Measurements from ENCODE around the gene MRPS34.

The MRPS34 gene

DNA sequence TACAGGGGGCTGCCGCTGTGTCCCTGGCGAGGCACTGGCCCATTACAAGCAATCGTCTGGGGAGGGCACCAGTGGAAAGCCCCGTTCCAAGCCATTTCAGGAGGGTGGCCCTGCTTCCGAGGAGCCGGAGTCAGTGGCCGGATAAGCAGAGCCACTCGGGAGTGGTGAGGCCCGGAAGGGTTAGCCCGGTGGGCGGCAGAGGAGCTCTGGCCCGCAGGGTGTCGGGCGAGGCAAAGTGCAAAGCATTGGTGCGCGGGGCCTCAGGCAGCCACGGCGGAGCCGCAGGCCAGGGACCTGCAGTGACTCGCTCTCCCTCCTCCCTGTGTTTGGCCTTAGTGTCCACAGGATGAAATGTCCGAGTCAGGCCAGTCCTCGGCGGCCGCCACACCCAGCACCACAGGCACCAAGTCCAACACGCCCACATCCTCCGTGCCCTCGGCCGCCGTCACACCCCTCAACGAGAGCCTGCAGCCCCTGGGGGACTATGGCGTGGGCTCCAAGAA, 26.2 kb downstream of the MRPS34 start:
- no peak for DNase-seq

- no peak for DNase-seq
These were observed 26.8 kb downstream of the MRPS34 start for GRCh38 chr16:1745900-1746692.

DNA sequence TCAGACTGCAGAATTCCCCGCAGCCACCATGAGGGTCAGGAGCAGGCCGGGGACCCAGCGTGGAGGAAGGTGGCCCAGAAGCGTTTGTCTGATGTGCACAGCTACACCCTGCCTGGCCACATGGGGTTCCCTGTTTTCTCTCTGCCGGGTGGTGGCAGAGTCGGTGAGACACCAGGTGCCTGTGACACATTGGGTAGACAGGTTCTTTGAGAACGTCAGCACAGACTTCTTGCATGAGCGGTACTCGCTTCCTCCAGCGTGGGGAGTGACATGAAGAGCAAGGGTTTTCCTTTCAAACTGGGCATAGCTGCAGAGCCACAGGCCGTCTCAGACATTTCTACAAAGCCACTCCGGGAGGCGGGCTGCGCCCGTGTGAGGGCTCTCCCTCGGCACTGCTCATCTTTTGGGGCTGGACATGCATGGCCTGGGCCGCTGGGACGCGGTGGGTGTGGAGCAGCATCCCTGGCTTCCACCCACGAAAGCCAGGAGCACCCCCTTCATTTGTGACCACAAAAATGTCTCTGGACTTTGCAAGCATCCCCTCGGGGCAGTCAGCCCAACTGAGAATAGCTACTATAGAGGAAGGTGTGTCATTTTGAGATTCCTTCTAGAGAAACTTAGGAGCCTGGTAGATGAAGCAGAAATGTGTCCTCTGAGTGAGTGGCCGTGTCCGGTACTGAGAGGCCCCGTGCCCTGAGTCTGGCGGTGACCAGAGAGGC, 27.6 kb downstream of the MRPS34 start:
- DNase-seq, result no peak

DNA sequence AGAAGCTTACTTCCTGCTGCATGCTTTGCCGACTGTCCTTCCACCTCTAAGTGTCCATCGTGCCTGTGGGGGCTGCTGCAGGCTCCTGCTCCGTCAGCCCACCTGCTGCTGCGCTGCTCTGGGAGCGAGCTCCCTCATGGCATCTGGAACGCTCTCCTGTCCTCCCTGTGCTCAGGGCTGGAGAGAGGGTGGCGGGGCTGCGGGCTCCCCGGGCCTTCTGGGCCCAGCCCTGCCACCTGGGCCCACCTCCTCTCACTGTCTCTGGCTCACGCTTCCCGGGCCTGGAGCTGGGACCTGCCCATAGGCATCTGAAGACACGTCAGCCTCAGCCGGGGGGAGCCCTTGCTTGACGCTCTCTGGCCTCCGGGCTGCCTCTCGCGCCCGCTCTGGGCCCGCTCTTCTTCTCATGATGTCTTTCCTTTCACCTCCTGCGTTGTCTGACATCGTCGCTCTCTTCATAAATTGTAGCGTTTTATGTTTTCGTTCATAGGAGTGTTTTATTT, 28.5 kb downstream of the MRPS34 start:
- no peak for DNase-seq

- no peak for DNase-seq
These were observed 29.3 kb downstream of the MRPS34 start for GRCh38 chr16:1743376-1744337.

- DNase-seq, result peak in 1 of 2 experiments; percentile 13
These were observed 31.3 kb downstream of the MRPS34 start for GRCh38 chr16:1741553-1742165.

DNA sequence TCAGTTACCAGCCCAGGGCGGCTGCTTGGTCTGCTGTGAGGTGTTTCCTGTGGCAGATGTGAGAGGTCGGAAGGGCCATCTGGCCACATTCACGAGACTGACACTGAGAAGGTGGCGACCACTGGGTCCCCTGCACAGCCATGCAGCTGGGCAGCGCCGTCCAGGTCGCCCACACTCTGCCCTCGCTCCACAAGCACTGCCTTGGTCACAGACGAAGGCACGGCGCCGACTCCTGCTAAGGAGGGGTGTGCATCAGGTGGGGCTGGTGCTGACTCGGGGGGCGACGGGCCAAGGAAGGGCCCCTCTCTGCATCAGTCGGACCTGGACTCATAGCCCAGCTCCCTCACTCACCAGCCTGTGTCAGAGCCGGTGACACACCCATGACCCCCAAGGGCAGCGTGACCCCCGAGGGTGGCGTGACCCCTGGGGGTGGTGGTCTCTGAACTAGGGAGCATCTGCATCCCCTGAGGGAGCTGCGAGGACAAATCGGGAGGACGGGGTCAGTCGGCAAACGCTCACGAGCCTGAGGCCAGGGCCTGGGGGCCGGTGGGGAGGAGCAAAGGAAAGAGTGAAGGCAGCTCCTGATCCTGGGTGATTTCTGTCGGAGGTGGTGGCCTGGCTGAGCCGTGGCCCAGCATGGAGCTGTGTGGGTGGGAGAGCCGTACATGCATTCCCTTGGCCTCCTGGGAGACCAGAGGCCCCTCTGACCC, 32.0 kb downstream of the MRPS34 start:
- DNase-seq, result no peak

GRCh38 chr16:1740234-1740633, 32.7 kb downstream of the MRPS34 start:
- no peak for DNase-seq

- no peak for DNase-seq
These were observed 38.1 kb downstream of the MRPS34 start for GRCh38 chr16:1734816-1735215.

GRCh38 chr16:1734123-1734522, 38.8 kb downstream of the MRPS34 start:
- no peak for DNase-seq

GRCh38 chr16:1732551-1732987, 40.4 kb downstream of the MRPS34 start:
- DNase-seq, result peak; percentile 75 to 94

- DNase-seq, result no peak
These were observed 40.9 kb downstream of the MRPS34 start for GRCh38 chr16:1732071-1732470.

GRCh38 chr16:1731603-1732002, 41.3 kb downstream of the MRPS34 start:
- DNase-seq, result no peak

- DNase-seq, result no peak
These were observed 41.9 kb downstream of the MRPS34 start for GRCh38 chr16:1731073-1731472.

GRCh38 chr16:1729445-1729844, 43.5 kb downstream of the MRPS34 start:
- no peak for DNase-seq

DNA sequence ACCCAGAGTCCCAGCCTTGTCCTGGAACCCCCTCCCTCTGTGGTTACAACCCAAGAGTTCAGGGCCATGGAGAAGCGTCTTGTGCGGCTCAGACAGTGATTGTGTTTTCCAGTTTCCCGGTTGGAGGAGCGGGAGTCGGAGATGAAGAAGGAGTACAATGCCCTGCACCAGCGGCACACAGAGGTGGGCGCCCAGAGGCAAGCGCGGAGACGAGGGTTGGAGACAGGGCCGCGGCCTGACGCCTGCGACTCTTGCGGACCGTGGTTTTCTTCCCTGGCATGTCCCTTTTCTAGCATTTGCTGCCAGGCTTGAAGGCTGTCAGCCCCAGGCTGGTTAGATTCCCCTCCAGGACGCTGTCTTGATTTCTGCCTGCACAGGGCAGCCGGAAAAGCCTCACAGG, 43.9 kb downstream of the MRPS34 start:
- DNase-seq, result no peak

DNA sequence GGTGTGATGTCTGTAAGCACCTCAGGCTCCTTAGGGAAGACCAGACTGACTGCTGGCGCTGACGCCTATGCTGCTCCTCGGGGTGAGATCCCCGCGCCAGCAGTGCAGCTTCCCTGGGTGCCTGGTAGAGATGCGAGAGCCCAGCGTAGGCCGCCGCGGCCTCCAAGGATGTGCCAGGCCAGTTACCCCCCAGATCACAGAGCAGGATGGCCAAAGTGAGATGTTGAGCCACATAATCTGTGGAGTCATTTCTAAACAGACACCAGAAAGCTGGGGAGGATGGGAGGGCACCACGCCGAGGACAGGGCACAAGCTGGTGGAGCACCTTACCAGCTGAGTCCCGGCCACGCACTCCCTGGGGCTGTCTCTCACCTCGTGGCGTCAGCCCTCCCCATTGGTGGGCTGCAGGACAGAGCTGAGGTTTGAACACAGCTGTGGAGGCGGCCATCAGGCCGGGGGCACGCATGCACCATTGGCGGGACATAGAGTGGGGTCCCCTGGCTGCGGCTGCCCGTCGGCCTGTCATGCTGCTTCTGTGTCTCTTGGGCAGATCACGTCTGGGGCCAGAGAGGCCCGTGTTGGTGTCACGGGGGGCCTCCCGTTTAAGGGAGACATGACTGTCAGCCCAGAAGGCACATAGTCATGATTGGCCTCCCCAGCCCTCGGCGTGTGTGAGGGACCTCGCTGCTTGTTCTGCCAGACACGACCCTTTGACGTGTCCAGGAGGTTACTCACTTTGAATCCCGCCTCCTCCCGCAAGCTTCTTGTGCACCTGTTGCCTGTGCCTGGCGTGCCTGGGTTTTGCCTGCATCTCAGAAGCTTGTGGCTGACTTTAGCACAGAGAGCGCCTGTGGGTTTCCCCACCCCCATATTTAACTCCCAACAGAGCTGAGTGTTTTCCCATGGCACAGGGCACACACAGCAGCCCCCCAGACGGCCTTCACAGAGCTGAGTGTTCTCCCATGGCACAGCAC, 45.0 kb downstream of the MRPS34 start:
- no peak for DNase-seq

- no peak for DNase-seq
These were observed 46.1 kb downstream of the MRPS34 start for GRCh38 chr16:1726661-1727502.

DNA sequence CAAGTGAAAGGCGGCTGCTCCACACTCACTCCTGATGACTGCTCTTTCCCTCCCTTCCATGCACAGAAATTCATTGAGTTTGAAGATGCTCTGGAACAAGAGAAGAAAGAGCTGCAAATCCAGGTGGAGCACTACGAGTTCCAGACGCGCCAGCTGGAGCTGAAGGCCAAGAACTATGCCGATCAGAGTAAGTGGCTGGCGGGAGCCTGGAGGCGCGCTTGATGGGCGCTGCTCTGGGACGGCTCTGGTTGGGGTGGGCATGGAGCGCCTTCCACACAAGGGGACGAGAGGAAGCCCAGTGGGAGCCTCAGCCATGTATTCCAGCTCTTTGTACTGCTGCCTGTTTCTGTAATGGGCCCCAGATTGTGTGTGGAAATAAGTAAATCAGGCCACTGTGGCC, 48.4 kb downstream of the MRPS34 start:
- DNase-seq, result no peak
